ENCODE data around the gene EDN3.

The EDN3 gene

DNA sequence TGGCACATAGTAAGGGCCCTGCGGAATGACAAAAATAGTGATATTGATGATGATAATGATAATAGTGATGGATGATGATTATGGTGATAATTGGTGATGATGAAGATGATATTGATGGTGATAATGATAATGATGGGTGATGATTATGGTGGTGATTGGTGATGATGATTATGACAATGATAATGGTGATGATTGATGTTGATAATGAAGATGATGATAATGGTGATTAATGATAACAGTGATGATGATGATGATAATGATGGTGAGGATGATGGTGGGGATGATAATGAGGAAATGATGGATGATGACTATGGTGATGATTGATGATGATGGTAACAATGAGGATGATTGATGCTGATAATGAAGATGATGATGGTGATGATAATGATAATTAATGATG is 48.9 kb downstream of the EDN3 start:
- TF ChIP-seq CTCF (IDR thresholded peaks at IDR 0.05; ENCODE audit: insufficient read depth, missing control alignments), result no peak
- DNase-seq (ENCODE audit: insufficient read length, low spot score), result no peak
- FAIRE-seq, result no peak

GRCh38 chr20:59350330-59351156 is 50.1 kb downstream of the EDN3 start:
- no peak for TF ChIP-seq CTCF (IDR thresholded peaks at IDR 0.05; ENCODE audit: insufficient read depth, missing control alignments)
- DNase-seq (ENCODE audit: insufficient read length, low spot score) (no peak), FAIRE-seq (no peak)

GRCh38 chr20:59351157-59352040 is 51.0 kb downstream of the EDN3 start:
- no peak for FAIRE-seq
- DNase-seq (ENCODE audit: insufficient read length, low spot score), result no peak
- TF ChIP-seq CTCF (IDR thresholded peaks at IDR 0.05; ENCODE audit: insufficient read depth, missing control alignments), result no peak

GRCh38 chr20:59352541-59352940 is 52.1 kb downstream of the EDN3 start:
- FAIRE-seq, result no peak
- no peak for TF ChIP-seq CTCF (IDR thresholded peaks at IDR 0.05; ENCODE audit: insufficient read depth, missing control alignments)

GRCh38 chr20:59352990-59353389 is 52.6 kb downstream of the EDN3 start:
- FAIRE-seq (no peak), DNase-seq (ENCODE audit: insufficient read length, low spot score) (no peak)
- TF ChIP-seq CTCF (IDR thresholded peaks at IDR 0.05; ENCODE audit: insufficient read depth, missing control alignments), result no peak

More at GRCh38 chr20:59352541-59352940, 52.1 kb downstream of the EDN3 start:
- DNase-seq (ENCODE audit: insufficient read length, low spot score), result no peak

DNA sequence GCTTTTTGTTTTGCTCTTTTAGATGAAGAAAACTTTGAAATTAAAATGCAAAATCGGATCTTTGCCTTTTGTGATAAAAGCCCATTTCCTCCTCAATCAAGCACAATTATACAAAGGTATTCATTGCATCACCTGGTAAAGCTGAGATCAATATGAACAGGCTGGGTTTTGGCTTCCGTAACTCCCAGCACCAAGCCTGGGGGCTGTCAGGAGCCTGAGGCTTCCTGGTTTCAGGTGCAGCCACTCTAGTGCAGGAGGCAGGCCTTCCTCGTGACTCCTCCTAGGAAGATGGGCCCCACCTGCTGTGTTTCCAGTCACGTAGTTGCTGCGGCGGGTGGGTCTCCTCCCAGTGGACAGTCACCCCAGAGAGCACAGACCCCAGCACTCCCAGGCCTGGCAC is 54.0 kb downstream of the EDN3 start:
- FAIRE-seq (no peak), DNase-seq (ENCODE audit: insufficient read length, low spot score) (no peak)
- TF ChIP-seq CTCF (IDR thresholded peaks at IDR 0.05; ENCODE audit: insufficient read depth, missing control alignments), result no peak

All from D721Med (cell line).